ENCODE data around the gene CDH4. TPM values are rescaled to one million over a fixed set of nuclear protein-coding genes. Genes with fewer than 3 reads are reported as not detected.

The CDH4 gene
- polyA plus RNA-seq, 1 donor (not counting 4 experiments of a cell fraction or from before 2014, with no cell fraction given) = 2.2 TPM

GRCh38 chr20:61885759-61886715 is 634.0 kb downstream of the CDH4 start:
- Histone ChIP-seq H3K79me2 (ENCODE audit: control insufficient read depth, insufficient read depth, low read length) (no peaks in the 10 kb centered on the region), H3K36me3 (ENCODE audit: control insufficient read depth in 2 of 2, extremely low read depth in 1 of 2, insufficient read depth in 2 of 2, low read length in 2 of 2) (no peaks in the 10 kb centered on the region), H3K27me3 (ENCODE audit: control insufficient read depth, extremely low read depth, insufficient read depth, low read length) (peaks cover 17% of the 10 kb centered on the region), H2AFZ (ENCODE audit: control insufficient read depth, low read length) (no peak overlapping the region), H3K27ac (ENCODE audit: control insufficient read depth, insufficient read depth, low read length) (no peak overlapping the region), H4K20me1 (ENCODE audit: control insufficient read depth, extremely low read depth, insufficient read depth, low read length) (peaks cover 7% of the 10 kb centered on the region), H3K4me2 (ENCODE audit: control insufficient read depth, extremely low read depth, insufficient read depth, low read depth, low read length) (no peak overlapping the region), H3K9me3 (ENCODE audit: control insufficient read depth, low read depth, low read length) (peaks cover 3% of the 10 kb centered on the region), H3K4me1 (ENCODE audit: control insufficient read depth, extremely low read depth, insufficient read depth, low read length) (no peaks in the 10 kb centered on the region), H3K9ac (ENCODE audit: control insufficient read depth, extremely low read depth, insufficient read depth, low read length) (no peak overlapping the region), H3K9me1 (ENCODE audit: control insufficient read depth, extremely low read depth, insufficient read depth, low read length) (no peaks in the 10 kb centered on the region), H3K4me3 (ENCODE audit: control insufficient read depth in 2 of 3, extremely low read depth in 1 of 3, insufficient read depth in 2 of 3, low read depth in 1 of 3, low read length in 3 of 3) (no peak overlapping the region)
- FAIRE-seq (no peak), DNase-seq (ENCODE audit: low read depth, low spot score) (no peak)
- no peak for TF ChIP-seq EZH2 (IDR thresholded peaks at IDR 0.05; ENCODE audit: low read length)
- TF ChIP-seq CTCF (optimal IDR thresholded peaks at IDR 0.05 in 1 of 3, IDR thresholded peaks at IDR 0.05 in 1 of 3, conservative IDR thresholded peaks at IDR 0.05 in 1 of 3; ENCODE audit: extremely low read depth in 1 of 3, insufficient read depth in 2 of 3, low read length in 3 of 3) = no peak
- dilution Hi-C loops (cut with MboI; ENCODE audit: extremely low pct_ligation_motif_present, low sequenced_read_pairs) = no loop called here

GRCh38 chr20:61886721-61887595 is 634.9 kb downstream of the CDH4 start:
- DNase-seq (ENCODE audit: low read depth, low spot score) = peak; percentile 21
- peak; percentile 58 for FAIRE-seq
- dilution Hi-C loops (cut with MboI; ENCODE audit: extremely low pct_ligation_motif_present, low sequenced_read_pairs) = no loop called here

More at GRCh38 chr20:61886721-61887595, 634.9 kb downstream of the CDH4 start:
- no peak for TF ChIP-seq EZH2 (IDR thresholded peaks at IDR 0.05; ENCODE audit: low read length)
- TF ChIP-seq CTCF (optimal IDR thresholded peaks at IDR 0.05 in 1 of 3, IDR thresholded peaks at IDR 0.05 in 1 of 3, conservative IDR thresholded peaks at IDR 0.05 in 1 of 3; ENCODE audit: extremely low read depth in 1 of 3, insufficient read depth in 2 of 3, low read length in 3 of 3) = peak; percentile 83 to 98 (median 85)
- H3K79me2 ChIP-seq (ENCODE audit: control insufficient read depth, insufficient read depth, low read length) = no peaks in the 10 kb centered on the region
- no peak overlapping the region for H3K4me2 ChIP-seq (ENCODE audit: control insufficient read depth, extremely low read depth, insufficient read depth, low read depth, low read length)
- H3K9me1 ChIP-seq (ENCODE audit: control insufficient read depth, extremely low read depth, insufficient read depth, low read length) = no peaks in the 10 kb centered on the region
- no peak overlapping the region for H3K4me3 ChIP-seq (ENCODE audit: control insufficient read depth in 2 of 3, extremely low read depth in 1 of 3, insufficient read depth in 2 of 3, low read depth in 1 of 3, low read length in 3 of 3)
- H3K9ac ChIP-seq (ENCODE audit: control insufficient read depth, extremely low read depth, insufficient read depth, low read length) = no peak overlapping the region
- H4K20me1 ChIP-seq (ENCODE audit: control insufficient read depth, extremely low read depth, insufficient read depth, low read length) = peaks cover 7% of the 10 kb centered on the region
- no peaks in the 10 kb centered on the region for H3K4me1 ChIP-seq (ENCODE audit: control insufficient read depth, extremely low read depth, insufficient read depth, low read length)
- H3K27me3 ChIP-seq (ENCODE audit: control insufficient read depth, extremely low read depth, insufficient read depth, low read length) = peaks cover 14% of the 10 kb centered on the region
- no peaks in the 10 kb centered on the region for H3K36me3 ChIP-seq (ENCODE audit: control insufficient read depth in 2 of 2, extremely low read depth in 1 of 2, insufficient read depth in 2 of 2, low read length in 2 of 2)
- H3K27ac ChIP-seq (ENCODE audit: control insufficient read depth, insufficient read depth, low read length) = no peak overlapping the region
- no peak overlapping the region for H2AFZ ChIP-seq (ENCODE audit: control insufficient read depth, low read length)
- H3K9me3 ChIP-seq (ENCODE audit: control insufficient read depth, low read depth, low read length) = peaks cover 3% of the 10 kb centered on the region

Measured in keratinocyte (primary cell).